Glomerular visceral epithelial cell (primary cell): Measurements from ENCODE around the gene LSM2.
"Not testable (repeated sequence)": the region's sequence is repeated elsewhere in the genome, so short reads cannot be mapped to it uniquely, and the experiment has no call there.

Experiments used
- DNase-seq: peaks from one replicate; pipeline ENCODE4 v3.0.0-alpha.2; 2016; ENCODE audit errors: extremely low spot score

Gene LSM2

DNA sequence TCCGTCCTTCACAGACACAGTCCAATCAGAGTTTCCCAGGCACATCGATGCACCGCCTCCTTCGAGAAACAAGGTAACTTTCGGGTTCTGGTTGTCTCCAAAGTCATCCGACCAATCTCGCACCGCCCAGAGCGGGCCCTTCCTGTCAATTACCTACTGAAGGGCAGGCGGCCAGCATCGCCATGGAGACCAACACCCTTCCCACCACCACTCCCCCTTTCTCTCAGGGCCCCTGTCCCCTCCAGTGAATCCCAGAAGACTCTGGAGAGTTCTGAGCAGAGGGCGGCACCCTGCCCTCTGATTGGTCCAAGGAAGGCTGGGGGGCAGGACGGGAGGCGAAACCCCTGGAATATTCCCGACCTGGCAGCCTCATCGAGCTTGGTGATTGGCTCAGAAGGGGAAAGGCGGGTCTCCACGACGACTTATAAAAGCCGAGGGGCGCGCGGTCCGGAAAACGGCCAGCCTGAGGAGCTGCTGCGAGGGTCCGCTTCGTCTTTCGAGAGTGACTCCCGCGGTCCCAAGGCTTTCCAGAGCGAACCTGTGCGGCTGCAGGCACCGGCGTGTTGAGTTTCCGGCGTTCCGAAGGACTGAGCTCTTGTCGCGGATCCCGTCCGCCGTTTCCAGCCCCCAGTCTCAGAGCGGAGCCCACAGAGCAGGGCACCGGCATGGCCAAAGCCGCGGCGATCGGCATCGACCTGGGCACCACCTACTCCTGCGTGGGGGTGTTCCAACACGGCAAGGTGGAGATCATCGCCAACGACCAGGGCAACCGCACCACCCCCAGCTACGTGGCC, 20.7 kb upstream of the LSM2 start, which contains the start of gene HSPA1B:
Gene HSPA1B, plus strand, starts transcription at position 453 of the 794 bp plus-strand sequence. Its CDS starts 213 bp downstream, at position 666.
- DNase-seq = peak; percentile 100

DNA sequence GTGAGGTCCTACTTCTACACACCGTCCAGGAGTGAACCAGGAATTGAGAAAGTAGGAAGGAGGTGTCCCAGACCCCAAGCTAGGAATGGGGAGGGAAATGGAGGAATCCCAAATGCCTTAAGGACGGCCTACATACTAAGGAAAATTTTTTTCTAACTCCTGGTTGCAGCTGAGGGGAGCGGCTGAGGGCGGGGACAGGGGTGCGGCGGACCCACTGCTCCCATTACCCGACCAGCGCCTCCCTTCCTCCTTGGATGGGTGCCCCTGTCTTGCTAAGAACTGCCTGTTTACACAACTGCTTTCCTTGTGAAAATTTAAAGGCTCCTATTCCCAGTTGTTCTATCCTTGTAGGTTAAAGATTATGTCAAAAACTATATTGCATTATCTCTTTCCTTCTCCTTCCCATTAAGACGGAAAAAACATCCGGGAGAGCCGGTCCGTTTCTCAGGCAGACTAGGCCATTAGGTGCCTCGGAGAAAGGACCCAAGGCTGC, 20.1 kb upstream of the LSM2 start:
- DNase-seq = peak; percentile 87

DNA sequence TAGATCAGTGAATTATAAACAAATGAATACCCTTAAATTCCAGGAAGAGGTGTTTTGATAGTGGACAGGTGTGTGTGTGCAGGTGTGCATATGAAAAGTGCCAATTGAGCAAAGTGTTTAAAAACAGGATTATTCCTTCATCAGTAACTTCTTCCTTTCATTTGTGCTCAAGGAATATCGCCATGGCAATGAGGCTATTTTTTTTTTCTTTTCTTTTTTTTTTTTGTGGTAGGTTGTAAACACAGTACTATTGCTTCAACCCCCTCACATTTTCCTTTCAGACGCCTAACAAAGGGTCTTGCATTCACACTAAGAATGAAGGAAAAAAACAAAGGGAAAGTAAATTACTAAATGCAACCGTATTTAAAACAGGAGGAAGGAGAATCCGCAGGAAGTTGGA, 18.8 kb upstream of the LSM2 start:
- DNase-seq = no peak

DNA sequence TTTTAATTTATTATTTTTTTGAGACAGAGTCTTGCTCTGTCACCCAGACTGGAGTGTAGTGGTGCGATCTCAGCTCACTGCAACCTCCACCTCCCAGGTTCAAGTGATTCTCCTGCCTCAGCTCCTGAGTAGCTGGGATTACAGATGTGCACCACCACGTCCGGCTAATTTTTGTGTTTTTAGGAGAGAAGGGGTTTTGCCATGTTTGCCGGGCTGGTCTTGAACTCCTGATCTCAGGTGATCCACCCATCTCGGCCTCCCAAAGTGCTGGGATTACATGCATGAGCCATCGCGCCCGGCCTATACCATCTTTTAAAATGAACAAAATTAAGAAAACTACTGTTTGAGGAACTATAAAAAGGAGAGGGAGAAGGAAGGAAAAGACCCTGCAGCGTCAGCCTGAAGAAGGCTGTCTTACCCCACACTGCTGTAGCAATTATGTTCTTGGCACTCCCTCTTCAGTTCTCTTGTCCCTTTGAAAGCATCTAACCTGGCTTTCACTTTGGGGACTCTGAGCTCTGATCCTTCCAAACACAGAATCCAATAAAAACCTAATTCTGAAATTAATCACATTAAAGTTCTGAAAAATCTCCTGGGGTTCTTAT, 16.9 kb upstream of the LSM2 start:
- not testable (repeated sequence) for DNase-seq

DNA sequence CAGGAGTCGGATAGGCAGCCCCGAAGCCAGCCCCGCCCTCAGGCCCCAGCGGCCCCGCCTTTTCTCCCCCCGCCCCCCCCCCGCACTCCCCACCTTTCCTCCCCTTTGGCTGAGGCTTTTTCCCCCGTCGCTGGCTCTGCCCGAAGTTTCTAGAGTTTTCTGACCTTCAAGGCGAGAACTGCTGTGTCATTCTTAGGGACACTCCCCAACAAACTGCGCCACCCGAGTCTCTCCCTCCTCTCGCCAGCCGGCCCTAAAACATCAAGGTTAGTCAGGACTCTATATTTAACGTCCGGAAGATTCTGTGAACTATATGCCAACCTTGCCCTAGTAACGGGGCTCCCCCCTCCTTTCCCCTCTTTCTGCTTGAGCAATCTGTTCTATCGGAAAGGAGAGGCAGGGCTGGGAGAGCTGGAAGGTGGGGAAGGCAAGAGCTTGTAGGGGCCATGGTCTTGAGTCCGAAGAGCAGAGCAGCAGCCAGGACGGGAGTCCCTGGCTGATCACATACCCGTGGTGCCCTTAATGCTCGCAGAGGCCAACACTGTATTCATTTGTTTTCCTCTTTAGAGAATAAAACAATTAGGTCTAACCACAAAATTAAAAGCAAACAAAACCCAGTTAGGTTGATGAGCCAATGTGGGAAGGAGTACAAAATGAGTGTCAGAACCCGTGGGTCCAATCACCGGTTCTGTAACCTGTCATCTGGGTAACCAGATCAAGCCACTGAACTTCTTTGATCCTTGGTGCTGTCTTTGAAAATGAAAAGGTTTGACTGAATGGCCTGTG, 15.5 kb upstream of the LSM2 start:
- peak; percentile 74 for DNase-seq

DNA sequence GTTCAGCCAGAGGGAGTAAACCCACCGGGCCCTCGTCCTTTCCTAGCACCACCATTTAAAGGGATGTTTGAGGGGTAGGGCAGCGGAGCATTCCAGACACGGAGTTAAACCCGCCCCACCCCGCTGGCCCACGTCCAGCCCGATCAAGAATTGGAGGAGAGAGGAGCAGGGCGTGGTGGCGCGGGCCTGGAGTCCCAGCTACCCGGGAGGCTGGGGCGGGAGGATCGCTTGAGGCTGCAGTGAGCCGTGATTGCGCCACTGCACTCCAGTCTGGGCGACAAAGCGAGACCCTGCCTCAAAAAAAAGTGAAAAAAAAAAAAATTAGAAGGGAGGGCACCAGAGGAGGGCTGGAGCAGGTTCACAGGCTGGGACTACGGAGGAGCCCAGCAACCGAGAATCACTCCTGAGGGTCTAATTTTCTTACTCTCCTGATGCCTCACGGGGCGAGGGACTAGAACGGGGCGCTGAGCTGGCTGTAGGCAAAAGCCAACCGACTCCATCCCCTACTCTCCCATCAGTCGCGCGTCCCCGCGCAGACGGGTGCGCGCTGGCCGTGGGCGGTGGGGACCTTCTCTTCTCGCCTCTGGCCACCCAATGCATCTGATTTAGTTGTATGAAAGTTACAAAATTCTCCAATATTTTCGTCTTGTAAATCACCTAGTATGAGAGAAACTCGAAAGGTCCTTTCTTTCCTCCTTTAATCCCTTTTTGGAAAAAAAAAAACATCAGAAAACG, 14.7 kb upstream of the LSM2 start:
- peak; percentile 52 for DNase-seq

DNA sequence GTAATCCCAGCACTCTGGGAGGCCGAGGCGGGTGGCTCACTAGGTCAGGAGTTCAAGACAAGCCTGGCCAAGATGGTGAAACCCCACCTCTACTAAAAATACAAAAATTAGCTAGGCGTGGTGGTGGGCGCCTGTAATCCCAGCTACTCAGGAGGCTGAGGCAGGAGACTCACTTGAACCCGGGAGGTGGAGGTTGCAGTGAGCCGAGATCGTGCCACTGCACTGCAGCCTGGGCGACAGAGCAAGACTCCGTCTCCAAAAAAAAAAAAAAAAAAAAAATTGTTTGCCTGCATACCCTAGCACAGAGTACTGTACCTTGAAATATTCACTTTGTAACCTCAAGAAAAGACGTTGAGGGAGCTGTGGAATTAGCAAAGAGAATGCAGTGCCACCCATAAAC, 13.6 kb upstream of the LSM2 start:
- DNase-seq = not testable (repeated sequence)

DNA sequence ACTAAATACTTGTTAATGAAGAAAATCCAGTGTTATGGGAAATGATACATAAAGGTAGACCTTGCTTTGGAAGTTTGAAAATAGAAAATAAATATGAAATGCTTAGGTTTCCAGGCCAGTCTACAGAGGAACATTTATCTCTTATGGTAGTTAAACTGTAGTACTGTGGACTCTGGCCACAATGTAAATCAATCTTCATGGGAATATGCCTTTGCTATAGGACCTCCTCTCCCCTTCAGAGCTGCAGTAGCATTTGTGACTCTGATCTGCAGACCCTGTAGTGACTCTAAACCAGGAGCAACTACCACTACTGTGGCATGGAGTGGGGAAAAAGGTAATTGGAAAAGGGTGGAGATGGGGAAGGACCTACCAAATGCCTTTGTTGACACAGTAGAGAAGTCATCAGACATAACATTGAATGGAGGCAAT, 13.1 kb upstream of the LSM2 start:
- DNase-seq = no peak

DNA sequence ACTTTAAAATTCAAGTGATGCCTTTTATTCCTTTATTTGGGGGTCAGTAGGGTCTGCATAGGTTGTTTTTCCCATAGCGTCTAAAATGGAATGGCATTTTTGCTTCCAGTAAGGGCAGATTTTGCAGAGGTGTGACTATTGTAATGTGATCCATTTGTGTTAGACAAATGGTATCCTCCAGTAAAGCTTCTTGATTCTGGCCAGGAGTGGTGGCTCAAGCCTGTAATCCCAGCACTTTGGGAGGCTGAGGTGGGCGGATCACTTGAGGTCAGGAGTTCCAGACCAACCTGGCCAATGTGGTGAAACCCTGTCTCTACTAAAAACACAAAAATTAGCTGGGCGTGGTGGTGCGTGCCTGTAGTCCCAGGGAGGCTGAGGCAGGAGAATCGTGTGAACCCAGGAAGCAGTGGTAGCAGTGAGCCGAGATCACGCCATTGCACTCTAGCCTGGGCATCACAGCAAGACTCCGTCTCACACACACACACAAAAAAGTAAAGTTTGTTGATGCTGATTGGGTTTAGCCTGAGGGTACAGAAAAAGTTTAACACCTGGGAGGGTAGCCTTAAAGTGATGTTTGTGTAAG, 11.3 kb upstream of the LSM2 start:
- DNase-seq = not testable (repeated sequence)

DNA sequence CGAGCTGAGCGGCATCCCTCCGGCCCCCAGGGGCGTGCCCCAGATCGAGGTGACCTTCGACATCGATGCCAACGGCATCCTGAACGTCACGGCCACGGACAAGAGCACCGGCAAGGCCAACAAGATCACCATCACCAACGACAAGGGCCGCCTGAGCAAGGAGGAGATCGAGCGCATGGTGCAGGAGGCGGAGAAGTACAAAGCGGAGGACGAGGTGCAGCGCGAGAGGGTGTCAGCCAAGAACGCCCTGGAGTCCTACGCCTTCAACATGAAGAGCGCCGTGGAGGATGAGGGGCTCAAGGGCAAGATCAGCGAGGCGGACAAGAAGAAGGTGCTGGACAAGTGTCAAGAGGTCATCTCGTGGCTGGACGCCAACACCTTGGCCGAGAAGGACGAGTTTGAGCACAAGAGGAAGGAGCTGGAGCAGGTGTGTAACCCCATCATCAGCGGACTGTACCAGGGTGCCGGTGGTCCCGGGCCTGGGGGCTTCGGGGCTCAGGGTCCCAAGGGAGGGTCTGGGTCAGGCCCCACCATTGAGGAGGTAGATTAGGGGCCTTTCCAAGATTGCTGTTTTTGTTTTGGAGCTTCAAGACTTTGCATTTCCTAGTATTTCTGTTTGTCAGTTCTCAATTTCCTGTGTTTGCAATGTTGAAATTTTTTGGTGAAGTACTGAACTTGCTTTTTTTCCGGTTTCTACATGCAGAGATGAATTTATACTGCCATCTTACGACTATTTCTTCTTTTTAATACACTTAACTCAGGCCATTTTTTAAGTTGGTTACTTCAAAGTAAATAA, 10.6 kb upstream of the LSM2 start:
- DNase-seq = not testable (repeated sequence)

DNA sequence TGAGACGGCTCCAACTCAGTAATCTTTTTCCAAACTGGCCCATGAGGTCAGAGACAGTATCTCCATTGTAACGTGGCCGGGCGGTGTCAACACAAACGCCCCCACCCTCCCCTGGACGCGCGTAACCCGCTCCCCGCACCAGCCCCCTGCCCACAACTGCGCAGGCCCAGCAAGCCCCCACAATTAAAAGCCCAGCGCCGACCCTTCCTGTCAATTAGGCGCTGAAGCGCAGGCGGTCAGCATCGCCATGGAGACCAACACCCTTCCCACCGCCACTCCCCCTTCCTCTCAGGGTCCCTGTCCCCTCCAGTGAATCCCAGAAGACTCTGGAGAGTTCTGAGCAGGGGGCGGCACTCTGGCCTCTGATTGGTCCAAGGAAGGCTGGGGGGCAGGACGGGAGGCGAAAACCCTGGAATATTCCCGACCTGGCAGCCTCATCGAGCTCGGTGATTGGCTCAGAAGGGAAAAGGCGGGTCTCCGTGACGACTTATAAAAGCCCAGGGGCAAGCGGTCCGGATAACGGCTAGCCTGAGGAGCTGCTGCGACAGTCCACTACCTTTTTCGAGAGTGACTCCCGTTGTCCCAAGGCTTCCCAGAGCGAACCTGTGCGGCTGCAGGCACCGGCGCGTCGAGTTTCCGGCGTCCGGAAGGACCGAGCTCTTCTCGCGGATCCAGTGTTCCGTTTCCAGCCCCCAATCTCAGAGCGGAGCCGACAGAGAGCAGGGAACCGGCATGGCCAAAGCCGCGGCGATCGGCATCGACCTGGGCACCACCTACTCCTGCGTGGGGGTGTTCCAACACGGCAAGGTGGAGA, 8.5 kb upstream of the LSM2 start, which contains the start of the genes HSPA1A and HSPA1L:
Gene HSPA1A, plus strand, starts transcription at position 519 of the 814 bp plus-strand sequence. Its CDS starts 214 bp downstream, at position 733.
Gene HSPA1L, minus strand, starts transcription at position 259 of the 814 bp plus-strand sequence. CDS start 3,311 bp downstream, outside the sequence.
- peak; percentile 99 for DNase-seq

DNA sequence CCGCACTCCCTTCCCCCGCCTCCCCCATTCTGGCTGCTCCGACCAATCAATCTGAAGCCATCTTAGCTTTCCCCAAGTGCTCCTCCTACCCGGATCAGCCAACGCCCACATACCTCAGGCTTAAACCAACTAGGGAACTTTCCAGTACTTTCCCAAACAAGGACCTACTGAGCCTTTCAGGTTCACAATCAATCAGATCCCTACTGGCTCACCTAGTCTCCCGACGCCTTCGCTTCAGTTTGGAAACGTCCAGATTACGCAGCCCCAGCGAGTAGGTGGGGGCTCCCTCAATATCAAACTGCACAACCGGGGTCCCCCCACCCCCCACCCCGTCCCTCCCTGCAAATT, 7.9 kb upstream of the LSM2 start:
- DNase-seq = peak; percentile 98

DNA sequence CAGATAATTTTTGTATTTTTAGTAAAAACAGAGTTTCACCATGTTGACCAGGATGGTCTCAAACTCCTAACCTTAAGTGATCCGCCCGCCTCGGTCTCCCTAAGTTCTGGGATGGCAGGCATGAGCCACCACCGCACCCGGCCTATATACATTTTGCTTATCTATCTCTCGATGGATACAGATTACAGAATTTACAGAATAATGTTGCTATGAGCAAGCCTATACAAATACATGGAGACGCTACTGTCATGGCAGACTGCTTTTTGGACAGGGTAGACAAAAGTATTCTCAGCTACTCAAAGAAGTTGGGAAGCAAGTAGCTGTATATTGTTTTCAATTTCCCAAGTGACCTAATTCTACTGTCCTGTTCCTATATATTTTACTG, 6.7 kb upstream of the LSM2 start:
- no peak for DNase-seq

DNA sequence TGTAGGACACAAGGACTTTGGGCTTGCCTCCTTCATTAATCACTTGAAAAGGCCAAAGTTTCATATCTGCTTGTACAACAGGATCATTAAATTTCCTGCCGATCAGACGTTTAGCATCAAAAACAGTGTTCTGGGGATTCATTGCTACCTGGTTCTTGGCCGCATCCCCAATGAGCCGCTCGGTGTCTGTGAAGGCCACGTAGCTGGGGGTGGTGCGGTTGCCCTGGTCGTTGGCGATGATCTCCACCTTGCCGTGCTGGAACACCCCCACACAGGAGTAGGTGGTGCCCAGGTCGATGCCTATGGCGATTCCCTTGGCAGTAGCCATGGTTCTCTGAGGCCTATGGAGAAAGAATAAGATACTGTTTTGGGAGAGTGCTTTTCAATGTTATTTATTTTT, 4.9 kb upstream of the LSM2 start:
- no peak for DNase-seq

DNA sequence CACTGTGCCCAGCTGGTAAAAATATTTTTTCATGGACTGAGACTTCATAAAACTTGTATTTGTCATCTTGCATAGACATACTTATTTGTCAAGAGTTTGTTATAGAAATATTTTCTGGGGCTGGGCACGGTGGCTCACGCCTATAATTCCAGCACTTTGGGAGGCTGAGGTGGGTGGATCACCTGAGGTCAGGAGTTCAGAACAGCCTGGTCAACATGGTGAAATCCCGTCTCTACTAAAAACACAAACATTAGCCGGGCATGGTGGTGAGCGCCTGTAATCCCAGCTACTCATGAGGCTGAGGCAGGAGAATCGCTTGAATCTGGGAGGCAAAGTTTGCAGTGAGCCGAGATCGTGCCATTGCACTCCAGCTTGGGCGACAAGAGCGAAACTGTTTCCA, 1.8 kb upstream of the LSM2 start:
- DNase-seq = not testable (repeated sequence)

DNA sequence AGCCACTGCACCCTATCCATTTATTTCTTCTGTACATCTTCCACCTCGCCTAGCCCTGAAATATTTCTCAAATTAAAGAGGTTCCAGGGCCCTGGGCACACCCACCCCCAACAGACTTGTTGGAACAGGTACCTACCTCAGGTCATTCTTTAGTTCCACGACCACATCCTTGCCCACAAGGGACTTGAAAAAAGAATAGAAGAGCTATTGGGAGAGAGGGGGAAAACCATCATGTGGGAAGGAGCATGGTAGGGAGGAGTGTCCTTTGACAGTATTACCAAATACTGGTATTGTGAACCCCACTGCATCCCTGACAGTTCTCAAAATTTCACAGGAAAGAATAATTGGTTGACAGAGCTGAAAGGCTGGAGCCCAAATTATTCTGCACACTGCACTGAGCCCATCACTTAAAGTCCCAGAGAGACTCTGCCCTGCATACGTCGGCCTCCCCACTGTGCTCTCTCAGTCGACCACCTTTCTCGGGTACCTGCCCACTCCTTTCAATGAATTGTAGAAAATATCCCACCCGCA, 762 bp downstream of the LSM2 start:
- DNase-seq = no peak

DNA sequence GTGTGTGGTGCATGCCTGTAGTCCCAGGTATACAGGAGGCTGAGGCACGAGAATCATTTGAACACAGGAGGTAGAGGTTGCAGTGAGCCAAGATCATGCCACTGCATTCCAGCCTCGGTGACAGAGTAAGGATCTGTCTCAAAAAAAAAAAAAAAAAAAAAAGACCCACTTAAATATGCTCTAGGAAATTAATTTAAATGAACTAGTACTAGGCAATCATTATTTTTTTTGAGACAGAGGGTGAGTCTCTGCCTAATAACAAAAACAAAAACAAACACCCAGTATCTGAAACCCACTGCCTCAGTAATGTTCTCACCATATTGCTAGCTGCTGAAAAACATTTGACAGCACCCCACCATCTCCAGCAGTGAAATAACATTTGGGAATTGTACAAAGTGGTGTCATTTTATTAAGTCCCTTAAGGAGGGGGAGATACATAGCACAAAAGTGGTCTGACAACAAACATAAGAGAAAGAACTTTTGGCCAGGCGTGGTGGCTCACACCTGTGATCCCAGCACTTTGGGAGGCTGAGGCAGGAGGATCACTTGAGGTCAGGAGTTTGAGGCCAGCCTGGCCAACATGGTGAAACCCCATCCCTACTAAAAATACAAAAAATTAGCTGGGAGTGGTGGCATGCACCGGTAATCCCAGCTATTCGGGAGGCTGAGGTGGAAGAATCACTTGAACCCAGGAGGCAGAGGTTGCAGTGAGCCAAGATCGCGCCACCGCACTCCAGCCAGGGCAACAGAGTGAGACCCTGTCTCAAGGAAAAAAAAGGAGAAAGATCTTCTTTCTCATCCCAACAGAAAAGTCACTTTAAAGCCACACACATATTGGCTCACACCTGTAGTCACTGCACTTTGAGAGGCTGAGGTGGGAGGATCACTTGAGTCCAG, 5.5 kb downstream of the LSM2 start:
- not testable (repeated sequence) for DNase-seq

DNA sequence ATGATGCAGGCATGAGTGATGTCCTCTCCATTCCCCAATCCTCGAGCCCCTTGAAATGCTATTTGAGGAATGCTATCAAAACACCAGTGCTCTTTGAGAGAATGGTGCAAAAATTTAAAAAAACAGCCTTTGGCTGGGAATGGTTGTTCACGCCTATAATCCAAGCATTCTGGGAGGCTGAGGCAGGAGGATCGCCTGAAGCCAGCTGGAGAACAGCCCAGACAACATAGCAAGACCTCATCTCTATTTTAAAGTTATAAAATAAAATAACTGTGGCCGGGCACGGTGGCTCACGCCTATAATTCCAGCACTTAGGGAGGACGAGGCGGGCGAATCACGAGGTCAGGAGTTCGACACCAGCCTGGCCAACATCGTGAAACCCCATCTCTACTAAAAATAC, 7.0 kb downstream of the LSM2 start:
- no peak for DNase-seq
